SU-DHL-6 (cell line): ENCODE results near the gene GLRA3.

Experiments
- CTCF ChIP-seq: fragments of 200-600 bp; sonication (generic); IDR thresholded peaks from one replicate; pipeline ENCODE4 v1.5.1; 2017; ENCODE audit warnings: antibody characterized with exemption, mild to moderate bottlenecking, low read length, moderate library complexity; ENCODE audit not compliant: insufficient read depth, poor library complexity, severe bottlenecking
- EZH2phosphoT487 ChIP-seq: fragments of 200-600 bp; sonication (generic), shearing (Covaris generic); conservative IDR thresholded peaks from 2 replicates; pipeline ENCODE4 v1.6.1; 2018; ENCODE audit warnings: mild to moderate bottlenecking, antibody characterized with exemption, low read length, moderate library complexity, mixed read lengths

- TF ChIP-seq CTCF (no peak), EZH2phosphoT487 (no peak)
Measured at GRCh38 chr4:174591243-174592021, 237.6 kb downstream of the GLRA3 start.
